MCF 10A (cell line): Measurements from ENCODE around the gene UBXN2A. TPM values are rescaled to one million over a fixed set of nuclear protein-coding genes. Genes with fewer than 3 reads are reported as not detected.
A peak's percentile ranks its signal among the peaks of the same experiment; 100 is the strongest.

Source experiments
- BruUV-seq: library from RNA; stranded (reverse); fragments of 400-500 nt; replicated peaks from 2 replicates; lab custom pipeline; 2021; lab: Mats Ljungman, UMichigan
- CTCF ChIA-PET: fragments of 300-600 bp; sonication (Branson Sonifier 250); formaldehyde crosslinking; extraction: SDS; loops from one replicate; lab custom pipeline; 2021; ENCODE audit warnings: antibody characterized with exemption, inconsistent platforms; lab: Yijun Ruan, JAX
- POLR2A ChIA-PET: fragments of 300-600, 350-650 bp; sonication (Branson Sonifier 250); formaldehyde crosslinking; extraction: SDS; loops from one replicate; lab custom pipeline; 2020; ENCODE audit warnings: antibody characterized with exemption, inconsistent platforms; lab: Yijun Ruan, JAX
- DNase-seq: peaks from one replicate; pipeline ENCODE4 v3.0.0-alpha.2; 2018; ENCODE audit not compliant: unreplicated experiment
- H3K27ac Mint-ChIP-seq: one replicate; pipeline ENCODE4 v1.8.0; 2022; ENCODE audit warnings: mild to moderate bottlenecking, low read depth, mixed read lengths; ENCODE audit not compliant: unreplicated experiment
- H3K27me3 Mint-ChIP-seq: one replicate; pipeline ENCODE4 v1.8.0; 2022; ENCODE audit warnings: mixed read lengths; ENCODE audit not compliant: insufficient read depth, unreplicated experiment
- H3K36me3 Mint-ChIP-seq: one replicate; pipeline ENCODE4 v1.8.0; 2022; ENCODE audit warnings: mild to moderate bottlenecking, moderate library complexity, mixed read lengths; ENCODE audit not compliant: insufficient read depth, unreplicated experiment
- H3K4me1 Mint-ChIP-seq: one replicate; pipeline ENCODE4 v1.8.0; 2022; ENCODE audit warnings: mixed read lengths; ENCODE audit not compliant: insufficient read depth, unreplicated experiment
- H3K4me3 Mint-ChIP-seq: one replicate; pipeline ENCODE4 v1.8.0; 2022; ENCODE audit warnings: mild to moderate bottlenecking, moderate library complexity, mixed read lengths; ENCODE audit not compliant: unreplicated experiment
- H3K9me3 Mint-ChIP-seq: one replicate; pipeline ENCODE4 v1.8.0; 2022; ENCODE audit warnings: mixed read lengths; ENCODE audit not compliant: unreplicated experiment
- CTCF ChIP-seq: fragments of 200-600 bp; IDR thresholded peaks from one replicate; pipeline ENCODE4 v1.8.0; 2022; ENCODE audit warnings: antibody characterized with exemption, mild to moderate bottlenecking; ENCODE audit not compliant: unreplicated experiment
- intact Hi-C: fragments of 100-400 bp; cut with micrococcal nuclease; formaldehyde crosslinking; loops from 2 replicates; pipeline ENCODE4 v1.14.1; 2022
- total RNA-seq: library from RNA; stranded (reverse); gene quantifications from 2 replicates; pipeline ENCODE4 v1.2.3, GENCODE V29; 2022

Gene UBXN2A
- total RNA-seq, 1 experiment from 2014 or later = 13.0 TPM

DNA sequence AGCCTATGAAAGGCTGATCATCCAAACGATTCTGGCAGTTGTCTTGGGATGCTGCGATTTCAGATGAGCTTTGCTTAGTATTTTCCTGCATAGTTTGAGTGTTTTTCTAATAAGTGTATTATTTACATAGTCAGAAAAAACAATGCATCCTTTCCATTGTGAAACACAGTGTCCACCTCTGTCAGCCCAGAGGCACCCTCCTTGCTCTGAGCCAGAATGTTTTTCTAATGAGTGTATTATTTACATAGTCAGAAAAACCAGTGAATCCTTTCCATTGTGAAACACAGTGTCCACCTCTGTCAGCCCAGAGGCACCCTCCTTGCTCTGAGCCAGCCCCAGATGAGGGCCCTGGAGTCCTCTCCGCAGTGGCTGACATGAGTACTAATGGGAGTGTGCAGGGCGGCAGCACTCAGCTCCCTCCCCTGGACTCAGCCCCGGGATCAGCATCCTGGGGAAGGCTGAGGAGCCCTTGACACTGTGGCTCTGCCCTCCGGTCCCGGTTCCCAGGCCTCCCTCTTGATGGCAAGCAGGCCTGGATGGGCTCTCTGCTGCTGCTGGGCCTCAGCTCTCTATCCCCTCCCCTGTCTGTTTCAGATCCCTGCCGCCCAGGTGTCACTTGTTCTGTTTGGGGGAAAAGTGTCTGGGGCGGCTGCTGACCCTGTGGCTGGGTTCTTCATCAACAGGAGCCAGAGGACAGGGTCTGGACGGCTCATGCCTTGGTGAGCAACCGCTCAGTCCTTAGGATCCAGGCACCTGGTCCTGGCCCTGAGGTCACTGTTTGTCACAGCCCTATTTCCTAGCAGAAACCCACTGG is 75.5 kb downstream of the UBXN2A start:
- no peaks in the 10 kb centered on the region for H3K27me3 Mint-ChIP-seq
- intact Hi-C loops = loop anchor here (1.0 to 2.0 kb wide), 2 partner anchors 32 to 89 kb away; partner anchors contain the start of genes ATAD2B and WDCP
- CTCF ChIA-PET = interaction anchor here (0.7 to 1.0 kb wide), 4 partner anchors 15 to 211 kb away, joined by 3 to 5 read pairs (median 4); no protein-coding TSS in a partner anchor
- POLR2A ChIA-PET = interaction anchor here (0.6 to 1.6 kb wide), 12 partner anchors 12 to 361 kb away, joined by 3 to 9 read pairs (median 4); partner anchors contain the start of genes FKBP1B, SF3B6, TP53I3 and UBXN2A
- no peak overlapping the region for H3K4me3 Mint-ChIP-seq
- no peaks in the 10 kb centered on the region for H3K36me3 Mint-ChIP-seq
- no TSS peak for BruUV-seq
- H3K4me1 Mint-ChIP-seq = peaks cover 14% of the 10 kb centered on the region
- TF ChIP-seq CTCF = no peak
- no peaks in the 10 kb centered on the region for H3K9me3 Mint-ChIP-seq
- peak overlapping the region; percentile 81 for H3K27ac Mint-ChIP-seq
- DNase-seq = peak; percentile 93

- H3K27me3 Mint-ChIP-seq = no peaks in the 10 kb centered on the region
- no peaks in the 10 kb centered on the region for H3K36me3 Mint-ChIP-seq
- ChIA-PET POLR2A (interaction anchor here (1.0 to 1.6 kb wide), 4 partner anchors 31 to 68 kb away, joined by 3 to 9 read pairs (median 8); partner anchors contain the start of genes FKBP1B, TP53I3 and WDCP), CTCF (interaction anchor here (0.5 to 1.0 kb wide), 3 partner anchors 15 to 1352 kb away, joined by 3 to 5 read pairs (median 4); no protein-coding TSS in a partner anchor)
- peak; percentile 52 for DNase-seq
- H3K9me3 Mint-ChIP-seq = no peaks in the 10 kb centered on the region
- no peak for TF ChIP-seq CTCF
- peaks cover 20% of the 10 kb centered on the region for H3K4me1 Mint-ChIP-seq
- no TSS peak for BruUV-seq
- H3K4me3 Mint-ChIP-seq = no peak overlapping the region
- intact Hi-C loops = no loop called here
- peak overlapping the region; percentile 81 for H3K27ac Mint-ChIP-seq
Observed at GRCh38 chr2:24016376-24016761, 76.1 kb downstream of the UBXN2A start.

DNA sequence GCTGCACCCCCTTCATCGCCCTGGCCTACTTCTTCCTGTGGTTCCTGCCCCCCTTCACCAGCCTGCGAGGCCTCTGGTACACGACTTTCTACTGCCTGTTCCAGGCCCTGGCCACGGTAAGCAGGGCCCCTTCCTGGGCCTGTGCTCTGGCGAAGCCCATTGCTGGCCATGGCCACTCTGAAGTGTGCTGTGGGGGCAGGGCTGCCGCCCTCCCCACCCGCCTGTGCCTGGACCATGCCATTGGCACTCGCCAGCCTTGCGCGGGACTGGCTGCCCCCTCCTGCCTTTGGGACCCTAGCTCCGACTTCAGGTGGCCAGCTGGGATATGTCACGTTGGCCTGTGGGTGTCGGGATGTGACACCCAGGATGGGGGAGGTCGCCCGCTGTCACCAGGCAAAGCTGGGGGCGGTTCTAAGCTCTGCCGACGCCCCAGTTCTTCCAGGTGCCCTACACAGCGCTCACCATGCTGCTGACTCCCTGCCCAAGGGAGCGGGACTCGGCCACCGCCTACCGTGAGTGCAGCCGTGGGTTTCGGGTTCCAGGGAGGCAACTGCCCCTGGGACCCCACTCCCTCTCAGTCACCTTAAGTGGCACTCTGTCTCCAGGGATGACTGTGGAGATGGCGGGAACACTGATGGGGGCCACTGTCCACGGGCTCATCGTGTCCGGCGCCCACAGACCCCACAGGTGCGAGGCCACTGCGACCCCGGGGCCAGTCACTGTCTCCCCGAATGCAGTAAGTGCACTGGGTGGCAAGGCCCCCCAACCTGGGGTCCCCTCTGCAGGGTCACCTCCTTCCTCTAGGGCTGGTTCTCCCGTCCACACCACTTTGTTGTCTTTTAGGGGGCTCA is 76.8 kb downstream of the UBXN2A start:
- no peak for TF ChIP-seq CTCF
- DNase-seq = no peak
- ChIA-PET CTCF (interaction anchor here (0.5 kb wide), 1 partner anchor 1353 kb away, joined by 3 read pairs; no protein-coding TSS in a partner anchor), POLR2A (no interaction called here)
- Mint-ChIP-seq H3K4me3 (no peak overlapping the region), H3K4me1 (peaks cover 21% of the 10 kb centered on the region), H3K36me3 (no peaks in the 10 kb centered on the region), H3K27me3 (no peaks in the 10 kb centered on the region), H3K27ac (peak overlapping the region; percentile 81), H3K9me3 (no peaks in the 10 kb centered on the region)
- BruUV-seq = no TSS peak
- intact Hi-C loops = no loop called here

GRCh38 chr2:24017711-24018110 is 77.4 kb downstream of the UBXN2A start:
- Mint-ChIP-seq H3K4me3 (no peak overlapping the region), H3K27me3 (no peaks in the 10 kb centered on the region), H3K4me1 (peaks cover 21% of the 10 kb centered on the region), H3K27ac (no peak overlapping the region), H3K9me3 (no peaks in the 10 kb centered on the region), H3K36me3 (no peaks in the 10 kb centered on the region)
- no TSS peak for BruUV-seq
- no peak for DNase-seq
- no peak for TF ChIP-seq CTCF
- POLR2A ChIA-PET = no interaction called here
- intact Hi-C loops = no loop called here
- CTCF ChIA-PET = no interaction called here
